ENCODE data around the gene CREBRF.
A peak's percentile ranks its signal among the peaks of the same experiment; 100 is the strongest.
"Not testable (repeated sequence)": the region's sequence is repeated elsewhere in the genome, so short reads cannot be mapped to it uniquely, and the experiment has no call there.

Gene CREBRF

DNA sequence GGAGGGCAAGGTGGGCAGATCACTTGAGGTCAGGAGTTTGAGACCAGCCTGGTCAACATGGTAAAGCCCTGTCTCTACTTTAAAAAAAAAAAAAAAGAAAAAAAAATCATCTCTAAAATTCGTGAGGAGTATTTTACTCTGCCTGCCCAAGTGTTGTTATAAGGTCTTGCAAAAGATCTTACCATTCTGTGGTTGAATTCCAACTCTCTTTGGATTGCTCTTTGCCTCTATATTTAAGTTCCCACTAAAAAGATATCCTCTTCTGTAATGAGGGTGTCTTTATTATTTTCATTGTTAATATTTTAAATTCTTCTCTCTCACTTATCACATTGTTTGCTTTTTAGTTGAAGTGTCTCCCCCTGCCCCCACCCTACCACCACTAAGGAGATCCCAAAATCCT lies 33.4 kb downstream of the CREBRF start:
- ATAC-seq: no peak

- no peak for ATAC-seq
These were observed 34.5 kb downstream of the CREBRF start for GRCh38 chr5:173090639-173091038.

DNA sequence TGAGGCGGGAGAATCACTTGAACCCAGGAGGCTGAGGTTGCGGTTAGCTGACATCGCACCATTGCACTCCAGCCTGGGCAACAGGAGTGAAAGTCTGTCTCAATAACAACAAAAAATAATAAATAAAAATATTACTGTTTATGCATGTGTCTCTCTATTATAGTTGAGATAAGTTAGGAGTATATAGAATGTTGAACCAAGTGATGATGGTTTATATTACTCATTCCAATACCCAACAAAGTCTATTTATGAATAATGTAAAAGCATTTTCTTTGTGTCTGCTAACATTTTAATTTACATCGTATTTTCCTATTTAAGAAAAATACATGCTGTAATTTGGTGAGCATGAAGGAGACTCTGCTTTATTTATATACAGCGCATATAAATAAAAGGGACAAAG lies 35.8 kb downstream of the CREBRF start:
- ATAC-seq: no peak

GRCh38 chr5:173093606-173094005 lies 37.5 kb downstream of the CREBRF start:
- ATAC-seq: no peak

DNA sequence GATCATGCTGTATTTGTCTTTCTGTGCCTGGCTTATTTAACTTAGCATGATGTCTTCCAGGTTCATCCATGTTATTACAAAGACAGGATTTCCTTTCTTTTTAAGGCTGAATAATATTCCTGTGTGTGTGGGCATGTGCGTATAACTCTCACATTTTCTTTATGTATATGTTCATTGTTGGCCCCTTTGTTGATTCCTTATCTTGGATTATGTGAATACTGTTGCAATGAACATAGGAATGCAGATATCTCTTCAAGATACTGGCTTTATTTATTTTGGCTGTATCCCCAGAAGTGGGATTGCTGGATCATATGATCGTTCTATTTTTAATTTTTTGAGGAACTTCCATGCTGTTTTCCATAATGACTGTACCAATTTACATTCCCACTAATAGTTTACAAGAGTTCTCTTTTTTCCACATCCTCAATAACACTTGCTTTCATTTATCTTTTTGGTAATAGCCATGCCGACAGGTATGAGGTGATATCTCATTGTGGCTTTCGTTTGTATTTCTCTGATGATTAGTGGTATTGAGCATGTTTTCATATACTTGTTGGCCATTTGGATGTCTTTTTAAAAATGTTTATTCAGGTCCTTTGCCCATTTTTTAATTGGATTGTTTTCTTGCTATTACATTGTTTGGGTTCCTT lies 38.0 kb downstream of the CREBRF start:
- no peak for ATAC-seq

DNA sequence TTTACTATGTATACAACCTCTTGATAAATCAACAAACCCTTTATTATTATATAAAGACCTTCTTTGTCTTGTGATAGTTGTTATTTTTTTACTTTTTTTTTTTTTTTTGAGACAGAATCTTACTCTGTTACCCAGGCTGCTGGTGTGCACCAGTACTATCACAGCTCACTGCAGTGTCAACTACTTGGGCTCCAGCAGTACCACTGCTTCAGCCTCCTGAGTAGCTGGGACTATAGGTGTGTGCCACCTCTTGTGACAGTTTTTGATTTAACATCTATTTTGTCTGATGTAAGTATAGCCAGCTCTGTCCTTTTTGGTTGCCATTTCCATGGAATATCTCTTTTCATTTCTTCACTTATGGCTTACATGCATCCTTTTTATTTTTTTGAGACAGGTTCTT lies 42.6 kb downstream of the CREBRF start:
- ATAC-seq: no peak

DNA sequence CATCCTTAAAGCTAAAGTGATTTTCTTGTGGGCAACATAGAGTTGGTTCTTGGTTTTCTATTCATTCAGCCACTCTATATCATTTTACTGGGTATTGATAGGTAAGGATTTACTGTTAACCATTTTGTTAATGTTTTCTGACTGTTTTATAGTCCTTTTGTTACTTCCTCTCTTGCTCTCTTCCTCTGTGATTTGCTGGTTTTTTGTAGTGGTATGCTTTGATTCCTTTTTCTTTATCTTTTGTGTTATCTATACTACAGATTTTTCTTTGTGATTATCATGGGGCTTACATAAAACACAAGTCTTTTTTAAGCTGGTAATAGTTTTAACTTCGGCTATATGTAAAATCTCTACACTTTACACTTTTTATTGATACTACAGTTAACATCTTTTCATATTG lies 43.3 kb downstream of the CREBRF start:
- ATAC-seq: no peak

DNA sequence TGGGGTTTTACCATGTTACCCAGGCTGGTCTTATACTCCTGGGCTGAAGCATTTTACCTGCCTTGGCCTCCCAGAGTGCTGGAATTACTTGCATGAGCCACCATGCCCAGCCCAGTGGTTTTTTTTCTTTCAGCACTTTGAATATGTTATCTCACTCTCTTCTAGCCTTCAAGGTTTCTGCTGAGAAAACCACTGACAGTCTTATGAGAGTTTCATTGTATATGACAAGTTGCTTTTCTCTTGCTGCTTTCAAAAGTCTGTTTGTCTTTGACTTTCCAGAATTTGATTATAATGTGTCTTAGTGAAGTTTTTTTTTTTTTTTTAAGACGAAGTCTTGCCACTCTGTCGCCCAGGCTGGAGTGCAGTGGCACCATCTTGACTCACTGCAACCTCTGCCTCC lies 45.1 kb downstream of the CREBRF start:
- ATAC-seq: no peak

- ATAC-seq: no peak
These were observed 47.3 kb downstream of the CREBRF start for GRCh38 chr5:173103411-173103810.

DNA sequence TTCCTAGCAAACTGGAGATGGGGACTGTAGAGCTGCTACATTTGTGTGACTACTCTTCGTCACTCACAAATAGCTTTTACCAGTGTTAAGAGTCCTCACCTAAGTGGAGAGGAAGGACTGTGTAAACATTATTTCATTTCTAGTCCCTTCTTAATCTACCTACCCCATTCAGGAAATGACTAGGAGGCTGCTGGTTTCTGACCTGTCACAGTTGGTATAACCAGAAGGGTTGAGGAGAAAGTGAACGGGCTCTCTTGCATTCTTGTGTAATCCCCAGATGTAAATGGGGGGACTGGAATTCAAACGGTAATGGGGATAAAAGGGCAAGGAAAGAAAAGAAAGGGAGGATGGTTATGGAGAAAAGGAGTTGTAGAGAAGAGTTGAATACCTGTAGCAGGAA lies 52.8 kb downstream of the CREBRF start:
- ATAC-seq: peak in 1 of 2 donors; percentile 24

- no peak for ATAC-seq
These were observed 58.4 kb downstream of the CREBRF start for GRCh38 chr5:173114536-173114935.

- ATAC-seq: no peak
These were observed 63.6 kb downstream of the CREBRF start for GRCh38 chr5:173119719-173120118.

GRCh38 chr5:173123416-173123815 lies 67.3 kb downstream of the CREBRF start:
- no peak for ATAC-seq

DNA sequence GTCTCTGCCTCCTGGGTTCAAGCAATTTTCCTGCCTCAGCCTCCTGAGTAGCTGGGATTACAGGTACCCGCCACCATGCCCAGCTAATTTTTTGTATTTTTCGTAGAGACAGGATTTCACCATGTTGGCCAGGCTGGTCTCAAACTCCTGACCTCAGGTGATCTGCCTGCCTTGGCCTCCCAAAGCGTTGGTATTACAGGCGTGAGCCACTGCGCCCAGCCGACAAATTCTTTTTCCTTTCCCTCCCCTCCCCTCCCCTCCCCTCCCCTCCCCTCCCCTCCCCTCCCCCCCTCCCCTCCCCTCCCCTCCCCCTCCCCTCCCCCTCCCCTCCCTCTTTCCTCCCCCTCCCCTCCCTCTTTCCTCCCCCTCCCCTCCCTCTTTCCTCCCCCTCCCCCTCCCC lies 76.0 kb downstream of the CREBRF start:
- not testable (repeated sequence) for ATAC-seq

DNA sequence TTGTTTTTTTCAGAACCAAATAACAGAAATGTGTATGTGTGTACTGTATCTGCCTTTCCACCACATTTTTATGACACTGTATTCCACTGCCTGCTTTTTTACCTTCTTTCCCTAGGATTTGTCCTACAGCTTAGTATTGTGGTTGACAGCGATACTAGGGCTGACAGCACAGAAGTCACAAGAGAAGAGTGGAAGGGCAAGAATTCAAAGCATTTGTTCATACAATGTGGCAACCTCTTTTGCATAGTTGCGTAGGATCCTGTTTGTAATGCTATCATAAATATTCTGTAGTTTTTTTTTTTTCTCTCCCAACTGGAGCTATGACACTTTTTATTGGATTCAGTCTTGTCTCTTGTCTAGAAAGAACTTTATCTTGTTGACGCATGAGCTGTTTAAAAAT lies 82.6 kb downstream of the CREBRF start:
- no peak for ATAC-seq

DNA sequence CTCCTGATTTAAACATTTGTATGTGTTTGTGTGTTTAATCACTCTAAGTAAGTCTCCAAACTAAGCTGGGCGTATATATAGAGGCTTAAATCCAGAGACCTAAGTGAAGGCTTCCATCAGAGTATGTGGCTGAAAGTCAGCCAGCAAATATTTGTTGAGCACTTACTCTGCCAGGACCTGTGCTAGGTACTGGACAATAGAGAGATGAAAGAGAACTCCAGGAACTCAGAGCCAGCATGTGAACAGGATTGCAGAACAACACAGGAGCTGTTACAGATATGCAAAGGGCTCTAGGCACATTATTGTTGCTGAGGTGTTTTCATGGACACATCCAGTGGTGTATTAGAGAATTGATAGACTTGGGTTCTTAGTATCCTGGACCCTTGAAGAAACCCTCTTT lies 83.5 kb downstream of the CREBRF start:
- no peak for ATAC-seq

GRCh38 chr5:173140769-173141168 lies 84.6 kb downstream of the CREBRF start:
- ATAC-seq: no peak

DNA sequence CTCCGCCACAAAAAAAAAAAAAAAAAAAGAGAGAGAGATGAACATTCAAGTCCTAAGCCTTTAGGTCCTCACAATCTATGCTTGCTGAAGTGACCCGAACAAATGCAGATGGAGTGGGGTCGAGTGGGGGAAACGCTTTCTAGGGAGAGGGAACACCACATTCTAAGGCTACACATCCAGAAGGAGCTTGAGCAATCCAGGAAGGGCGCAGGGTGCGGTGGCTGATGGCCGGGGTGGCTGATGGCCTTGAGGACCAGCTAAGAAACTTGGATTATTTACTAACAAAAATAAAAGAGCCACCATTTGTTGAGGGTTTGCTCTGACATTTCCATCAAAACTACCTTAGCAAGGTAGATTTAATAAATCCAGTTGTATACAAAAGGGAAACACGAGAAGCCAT lies 87.4 kb downstream of the CREBRF start:
- ATAC-seq: no peak

- ATAC-seq: peak; percentile 93
These were observed 88.3 kb downstream of the CREBRF start, which contains the start of gene BNIP1 for GRCh38 chr5:173144200-173145176. TSS of gene BNIP1 (plus strand) at chr5:173144531. CDS start at chr5:173144546, 15 bp downstream.

GRCh38 chr5:173148354-173148753 lies 92.2 kb downstream of the CREBRF start:
- ATAC-seq: no peak

GRCh38 chr5:173152547-173152946 lies 96.4 kb downstream of the CREBRF start:
- no peak for ATAC-seq

DNA sequence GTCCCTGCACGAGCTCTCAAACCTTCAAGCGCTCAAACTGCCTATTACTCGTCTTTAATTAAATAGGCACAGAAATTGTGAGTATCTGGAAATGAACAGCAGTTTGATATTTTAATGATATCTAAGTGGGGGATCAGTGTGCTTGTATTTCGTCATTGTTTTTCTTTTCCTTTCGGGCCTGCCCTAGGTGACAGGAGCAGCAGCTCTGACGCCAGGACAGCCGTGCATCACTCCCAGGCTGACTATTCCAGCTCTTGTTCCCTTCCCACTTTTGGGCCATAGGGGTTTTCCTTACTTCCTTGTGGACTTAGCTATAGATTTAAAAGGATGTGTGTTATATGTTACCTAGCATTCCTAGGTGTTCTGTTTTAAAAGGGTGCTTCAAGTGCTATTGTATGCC lies 97.7 kb downstream of the CREBRF start:
- no peak for ATAC-seq

- not testable (repeated sequence) for ATAC-seq
These were observed 98.5 kb downstream of the CREBRF start for GRCh38 chr5:173154619-173155018.

DNA sequence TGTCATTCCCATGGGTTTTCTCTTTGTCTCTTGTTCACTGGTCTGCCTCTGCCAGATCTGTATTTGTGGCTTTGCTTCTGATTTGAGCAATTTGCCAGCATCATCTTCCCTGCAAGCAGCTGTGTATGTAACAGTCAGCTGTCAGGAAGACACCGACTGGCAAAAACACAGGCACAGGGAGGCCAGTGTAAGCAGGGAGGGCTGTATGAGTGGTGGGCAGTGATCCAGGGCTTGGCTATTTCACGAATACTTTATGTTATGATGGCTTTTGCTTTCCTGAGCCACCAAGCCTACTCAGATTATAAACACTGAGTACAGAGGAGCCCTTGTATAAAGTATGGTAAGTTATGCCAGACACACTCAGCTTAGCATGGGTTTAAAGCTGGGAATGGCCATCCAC lies 99.8 kb downstream of the CREBRF start:
- ATAC-seq: no peak

Data from activated CD4-positive, CD25-positive, alpha-beta regulatory T cell treated with anti-CD3 and anti-CD28 coated beads, Interleukin-2, amount 50 U/mL, for 24 hours (primary cell).